Kidney epithelial cell (primary cell): Measurements from ENCODE around the gene ZDHHC14. TPM values are rescaled to one million over a fixed set of nuclear protein-coding genes. Genes with fewer than 3 reads are reported as not detected.

Source experiments
- DNase-seq: peaks from one replicate; pipeline ENCODE4 v3.0.0-alpha.2; 2010; ENCODE audit warnings: low read depth
- H3K27me3 ChIP-seq: 2 replicates; pipeline ENCODE4 v1.6.0; 2011; ENCODE audit warnings: low read length; ENCODE audit not compliant: control insufficient read depth, insufficient read depth
- H3K36me3 ChIP-seq: 2 replicates; pipeline ENCODE4 v1.5.1; 2011; ENCODE audit warnings: low read length; ENCODE audit not compliant: control insufficient read depth, insufficient read depth
- H3K4me3 ChIP-seq: 2 replicates; pipeline ENCODE4 v1.5.1; 2011; ENCODE audit warnings: low read depth, mild to moderate bottlenecking, control low read depth, low read length
- CTCF ChIP-seq: IDR thresholded peaks from 2 replicates; pipeline ENCODE4 v1.5.1; 2011; ENCODE audit warnings: mild to moderate bottlenecking, moderate library complexity, low read length, control low read depth, inconsistent platforms; ENCODE audit not compliant: insufficient read depth, poor library complexity, severe bottlenecking
- total RNA-seq: library from RNA; depleted of rRNA; stranded (reverse); fragments of >200 nt; gene quantifications from 2 replicates; pipeline ENCODE4 v1.2.3, GENCODE V29; 2015

The ZDHHC14 gene
- total RNA-seq, 1 donor from 2014 or later: 9.7 TPM

- DNase-seq: no peak
- peaks cover 2% of the 10 kb centered on the region for H3K27me3 ChIP-seq
- no peak overlapping the region for H3K4me3 ChIP-seq
- no peak for TF ChIP-seq CTCF
- no peaks in the 10 kb centered on the region for H3K36me3 ChIP-seq
These were observed 296.2 kb downstream of the ZDHHC14 start for GRCh38 chr6:157677235-157677634.

- TF ChIP-seq CTCF: no peak
- Histone ChIP-seq H3K27me3 (peaks cover 2% of the 10 kb centered on the region), H3K36me3 (no peaks in the 10 kb centered on the region), H3K4me3 (no peak overlapping the region)
- DNase-seq: no peak
These were observed 298.9 kb downstream of the ZDHHC14 start for GRCh38 chr6:157679605-157680580.

- TF ChIP-seq CTCF: no peak
- H3K36me3 ChIP-seq: no peaks in the 10 kb centered on the region
- no peak for DNase-seq
- no peak overlapping the region for H3K4me3 ChIP-seq
- peaks cover 2% of the 10 kb centered on the region for H3K27me3 ChIP-seq
These were observed 300.2 kb downstream of the ZDHHC14 start for GRCh38 chr6:157681041-157681650.

- DNase-seq: no peak
These were observed 302.0 kb downstream of the ZDHHC14 start for GRCh38 chr6:157682856-157683481.

GRCh38 chr6:157683707-157684106 lies 302.7 kb downstream of the ZDHHC14 start:
- TF ChIP-seq CTCF: no peak
- no peak for DNase-seq

More at GRCh38 chr6:157682856-157683481, 302.0 kb downstream of the ZDHHC14 start:
- Histone ChIP-seq H3K36me3 (no peaks in the 10 kb centered on the region), H3K4me3 (no peak overlapping the region), H3K27me3 (peaks cover 2% of the 10 kb centered on the region)
- no peak for TF ChIP-seq CTCF

More at GRCh38 chr6:157683707-157684106, 302.7 kb downstream of the ZDHHC14 start:
- H3K36me3 ChIP-seq: no peaks in the 10 kb centered on the region
- H3K27me3 ChIP-seq: peaks cover 2% of the 10 kb centered on the region
- H3K4me3 ChIP-seq: no peak overlapping the region
